HEK293T (cell line): ENCODE measurements around the gene PCBP4.

Experiments used
- CTCF ChIA-PET: fragments of 350-600 bp; formaldehyde crosslinking; extraction: SDS; loops from one replicate; lab custom pipeline; 2021; ENCODE audit warnings: antibody characterized with exemption, inconsistent platforms; lab: Yijun Ruan, JAX
- POLR2A ChIA-PET: fragments of 350-600 bp; formaldehyde crosslinking; extraction: SDS; loops from one replicate; lab custom pipeline; 2020; ENCODE audit warnings: antibody characterized with exemption, inconsistent platforms; lab: Yijun Ruan, JAX
- DNase-seq: peaks from one replicate; pipeline ENCODE4 v3.0.0; 2012; ENCODE audit warnings: mixed read lengths; ENCODE audit errors: extremely low spot score
- ARNT ChIP-seq: fragments of 450-650 bp; IDR thresholded peaks from 2 replicates; pipeline ENCODE4 v1.6.1; 2017; ENCODE audit warnings: mild to moderate bottlenecking
- BHLHE40 ChIP-seq: fragments of 450-650 bp; IDR thresholded peaks from 2 replicates; pipeline ENCODE4 v1.6.1; 2016; ENCODE audit warnings: mild to moderate bottlenecking, moderate library complexity, borderline replicate concordance
- CTBP1 ChIP-seq: fragments of 450-650 bp; IDR thresholded peaks from 2 replicates; pipeline ENCODE4 v1.6.1; 2016; ENCODE audit warnings: borderline replicate concordance
- ELF4 ChIP-seq: fragments of 450-650 bp; IDR thresholded peaks from 2 replicates; pipeline ENCODE4 v1.6.1; 2017; ENCODE audit warnings: antibody characterized with exemption
- FOXA1 ChIP-seq: fragments of 450-650 bp; IDR thresholded peaks from 2 replicates; pipeline ENCODE4 v1.6.1; 2016; ENCODE audit warnings: mild to moderate bottlenecking
- FOXK2 ChIP-seq: fragments of 450-650 bp; IDR thresholded peaks from 2 replicates; pipeline ENCODE4 v1.6.1; 2016; ENCODE audit warnings: mild to moderate bottlenecking
- FOXM1 ChIP-seq: fragments of 450-650 bp; IDR thresholded peaks from 2 replicates; pipeline ENCODE4 v1.6.1; 2017; ENCODE audit warnings: mild to moderate bottlenecking, borderline replicate concordance
- HDGF ChIP-seq: fragments of 450-650 bp; IDR thresholded peaks from 2 replicates; pipeline ENCODE4 v1.6.1; 2017; ENCODE audit warnings: antibody characterized with exemption, borderline replicate concordance
- L3MBTL2 ChIP-seq: fragments of 450-650 bp; conservative IDR thresholded peaks from 2 replicates; pipeline ENCODE4 v1.6.1; 2016; ENCODE audit warnings: mild to moderate bottlenecking
- LEF1 ChIP-seq: fragments of 450-650 bp; IDR thresholded peaks from 2 replicates; pipeline ENCODE4 v1.6.1; 2017; ENCODE audit warnings: mild to moderate bottlenecking, borderline replicate concordance
- NFRKB ChIP-seq: fragments of 450-650 bp; IDR thresholded peaks from 2 replicates; pipeline ENCODE4 v1.6.1; 2016; ENCODE audit warnings: mild to moderate bottlenecking, moderate library complexity
- PKNOX1 ChIP-seq: fragments of 450-650 bp; IDR thresholded peaks from 2 replicates; pipeline ENCODE4 v1.6.1; 2016
- SP1 ChIP-seq: fragments of 450-650 bp; IDR thresholded peaks from 2 replicates; pipeline ENCODE4 v1.6.1; 2017
- SUZ12 ChIP-seq: fragments of 450-650 bp; IDR thresholded peaks from 2 replicates; pipeline ENCODE4 v1.6.1; 2016; ENCODE audit warnings: mild to moderate bottlenecking
- TARDBP ChIP-seq: fragments of 450-650 bp; IDR thresholded peaks from 2 replicates; pipeline ENCODE4 v1.6.1; 2016
- ZNF384 ChIP-seq: fragments of 450-650 bp; IDR thresholded peaks from 2 replicates; pipeline ENCODE4 v1.6.1; 2016

PCBP4 gene

GRCh38 chr3:51947215-51947900 lies 19.9 kb downstream of the PCBP4 start:
- no peak for DNase-seq
- TF ChIP-seq HDGF (no peak), FOXK2 (no peak), LEF1 (no peak), ELF4 (no peak), L3MBTL2 (no peak)
- ChIA-PET POLR2A (interaction anchor here (0.8 to 1.0 kb wide), 2 partner anchors 16 to 26 kb away, joined by 3 read pairs; partner anchors contain the start of gene ABHD14B), CTCF (no interaction called here)

GRCh38 chr3:51946796-51947195 lies 20.5 kb downstream of the PCBP4 start:
- no peak for TF ChIP-seq FOXK2
- no peak for TF ChIP-seq FOXA1
- TF ChIP-seq SUZ12, result no peak
- no peak for TF ChIP-seq L3MBTL2
- no peak for TF ChIP-seq PKNOX1
- TF ChIP-seq CTBP1, result no peak
- no peak for TF ChIP-seq TARDBP
- TF ChIP-seq FOXM1, result no peak
- no peak for TF ChIP-seq HDGF
- no peak for TF ChIP-seq NFRKB
- TF ChIP-seq LEF1, result no peak
- no peak for TF ChIP-seq BHLHE40
- TF ChIP-seq SP1, result no peak
- TF ChIP-seq ELF4, result no peak
- no peak for TF ChIP-seq ARNT
- TF ChIP-seq ZNF384, result no peak
- ChIA-PET POLR2A (interaction anchor here (1.7 kb wide), 1 partner anchor 46 kb away, joined by 5 read pairs; no protein-coding TSS in a partner anchor), CTCF (no interaction called here)
- no peak for DNase-seq

- ChIA-PET POLR2A (interaction anchor here (1.3 to 2.3 kb wide), 3 partner anchors 23 to 47 kb away, joined by 3 to 7 read pairs (median 5); no protein-coding TSS in a partner anchor), CTCF (no interaction called here)
- no peak for DNase-seq
- TF ChIP-seq NFRKB, result no peak
- TF ChIP-seq L3MBTL2, result no peak
- no peak for TF ChIP-seq ARNT
- TF ChIP-seq TARDBP, result no peak
- TF ChIP-seq PKNOX1, result no peak
- TF ChIP-seq FOXK2, result no peak
- TF ChIP-seq CTBP1, result no peak
Observed at GRCh38 chr3:51945926-51946705, 21.1 kb downstream of the PCBP4 start.

GRCh38 chr3:51945031-51945840 lies 22.0 kb downstream of the PCBP4 start:
- CTCF ChIA-PET, result interaction anchor here (0.7 kb wide), 1 partner anchor 33 kb away, joined by 3 read pairs; no protein-coding TSS in a partner anchor
- POLR2A ChIA-PET, result interaction anchor here (1.3 to 2.6 kb wide), 5 partner anchors 23 to 51 kb away, joined by 3 to 14 read pairs (median 5); partner anchors contain the start of genes ABHD14B and RPL29
- TF ChIP-seq PKNOX1, result no peak
- TF ChIP-seq HDGF, result no peak
- TF ChIP-seq SUZ12, result no peak
- no peak for DNase-seq

- POLR2A ChIA-PET, result interaction anchor here (1.3 to 2.6 kb wide), 4 partner anchors 24 to 51 kb away, joined by 3 to 14 read pairs (median 5); partner anchors contain the start of genes ABHD14B and RPL29
- TF ChIP-seq HDGF (no peak), FOXM1 (no peak)
- CTCF ChIA-PET, result interaction anchor here (0.7 kb wide), 1 partner anchor 32 kb away, joined by 3 read pairs; no protein-coding TSS in a partner anchor
- DNase-seq, result no peak
Observed at GRCh38 chr3:51944451-51945021, 22.7 kb downstream of the PCBP4 start.
